HG02943 (cell line): Measurements from ENCODE around the gene SERINC5.

Experiments
- ATAC-seq: cut with Tn5 transposase; IDR thresholded peaks from one replicate; pipeline ENCODE4 v1.9.1; 2021; ENCODE audit warnings: mild to moderate bottlenecking, low read depth, moderate library complexity; ENCODE audit not compliant: unreplicated experiment

SERINC5 gene

GRCh38 chr5:80230269-80230992 lies 25.4 kb downstream of the SERINC5 start:
- no peak for ATAC-seq

- no peak for ATAC-seq
Measured at GRCh38 chr5:80229902-80230255, 26.0 kb downstream of the SERINC5 start.

GRCh38 chr5:80227979-80228596 lies 27.8 kb downstream of the SERINC5 start:
- no peak for ATAC-seq

GRCh38 chr5:80225934-80226326 lies 29.9 kb downstream of the SERINC5 start:
- ATAC-seq, result no peak

GRCh38 chr5:80225189-80225933 lies 30.5 kb downstream of the SERINC5 start:
- ATAC-seq, result no peak

GRCh38 chr5:80223561-80223960 lies 32.3 kb downstream of the SERINC5 start:
- no peak for ATAC-seq

GRCh38 chr5:80220245-80220897 lies 35.5 kb downstream of the SERINC5 start:
- ATAC-seq, result no peak

- no peak for ATAC-seq
Measured at GRCh38 chr5:80219391-80219790, 36.5 kb downstream of the SERINC5 start.

- ATAC-seq, result no peak
Measured at GRCh38 chr5:80217667-80218066, 38.2 kb downstream of the SERINC5 start.

GRCh38 chr5:80216753-80217596 lies 38.9 kb downstream of the SERINC5 start:
- ATAC-seq, result no peak

- no peak for ATAC-seq
Measured at GRCh38 chr5:80216096-80216495, 39.8 kb downstream of the SERINC5 start.

- no peak for ATAC-seq
Measured at GRCh38 chr5:80215523-80215922, 40.3 kb downstream of the SERINC5 start.

- ATAC-seq, result no peak
Measured at GRCh38 chr5:80213466-80213865, 42.4 kb downstream of the SERINC5 start.

- ATAC-seq, result no peak
Measured at GRCh38 chr5:80212171-80212667, 43.6 kb downstream of the SERINC5 start.

- no peak for ATAC-seq
Measured at GRCh38 chr5:80211327-80211726, 44.5 kb downstream of the SERINC5 start.

- ATAC-seq, result no peak
Measured at GRCh38 chr5:80210014-80210413, 45.8 kb downstream of the SERINC5 start.

- no peak for ATAC-seq
Measured at GRCh38 chr5:80208381-80208780, 47.5 kb downstream of the SERINC5 start.

- ATAC-seq, result no peak
Measured at GRCh38 chr5:80207832-80208231, 48.0 kb downstream of the SERINC5 start.

- ATAC-seq, result no peak
Measured at GRCh38 chr5:80206282-80206681, 49.6 kb downstream of the SERINC5 start.

GRCh38 chr5:80205846-80206245 lies 50.0 kb downstream of the SERINC5 start:
- no peak for ATAC-seq
